ENCODE data around the gene MCF2L2.
"Not testable (repeated sequence)": the region's sequence is repeated elsewhere in the genome, so short reads cannot be mapped to it uniquely, and the experiment has no call there.

Gene MCF2L2

DNA sequence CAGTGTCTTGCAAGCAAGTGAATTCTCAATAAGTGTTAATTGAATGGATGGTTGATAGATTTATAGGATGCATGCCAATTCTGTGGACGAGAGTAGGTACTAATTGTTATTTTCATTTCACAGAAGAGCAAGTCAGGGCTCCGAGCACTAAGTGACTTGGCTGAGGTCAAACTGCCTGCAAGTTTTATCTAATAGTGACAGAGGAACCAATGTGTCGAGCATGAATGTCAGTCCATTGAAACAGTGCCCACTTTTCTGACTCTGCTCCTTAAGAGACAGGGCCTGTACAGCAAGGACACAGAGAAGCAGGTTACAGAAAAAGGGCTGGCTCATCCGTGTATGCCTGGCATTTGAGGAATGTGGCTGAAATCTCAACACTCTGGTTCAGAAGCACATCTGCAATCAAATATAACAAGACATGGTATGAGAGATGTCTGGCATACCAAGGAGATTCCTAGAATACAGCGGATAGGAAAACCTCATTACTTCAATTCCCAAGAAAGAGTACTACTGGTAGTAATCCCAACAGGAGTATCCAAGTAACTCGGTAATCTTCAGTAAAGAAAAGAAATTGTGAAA lies 181.3 kb downstream of the MCF2L2 start:
- no peak for DNase-seq (ENCODE audit: low read depth)
- TF ChIP-seq, protein P1, sequence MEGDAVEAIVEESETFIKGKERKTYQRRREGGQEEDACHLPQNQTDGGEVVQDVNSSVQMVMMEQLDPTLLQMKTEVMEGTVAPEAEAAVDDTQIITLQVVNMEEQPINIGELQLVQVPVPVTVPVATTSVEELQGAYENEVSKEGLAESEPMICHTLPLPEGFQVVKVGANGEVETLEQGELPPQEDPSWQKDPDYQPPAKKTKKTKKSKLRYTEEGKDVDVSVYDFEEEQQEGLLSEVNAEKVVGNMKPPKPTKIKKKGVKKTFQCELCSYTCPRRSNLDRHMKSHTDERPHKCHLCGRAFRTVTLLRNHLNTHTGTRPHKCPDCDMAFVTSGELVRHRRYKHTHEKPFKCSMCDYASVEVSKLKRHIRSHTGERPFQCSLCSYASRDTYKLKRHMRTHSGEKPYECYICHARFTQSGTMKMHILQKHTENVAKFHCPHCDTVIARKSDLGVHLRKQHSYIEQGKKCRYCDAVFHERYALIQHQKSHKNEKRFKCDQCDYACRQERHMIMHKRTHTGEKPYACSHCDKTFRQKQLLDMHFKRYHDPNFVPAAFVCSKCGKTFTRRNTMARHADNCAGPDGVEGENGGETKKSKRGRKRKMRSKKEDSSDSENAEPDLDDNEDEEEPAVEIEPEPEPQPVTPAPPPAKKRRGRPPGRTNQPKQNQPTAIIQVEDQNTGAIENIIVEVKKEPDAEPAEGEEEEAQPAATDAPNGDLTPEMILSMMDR (conservative IDR thresholded peaks at IDR 0.05; ENCODE audit: low read depth, low read length), result no peak
- H3K4me3 ChIP-seq (ENCODE audit: low read length), result no peak overlapping the region

DNA sequence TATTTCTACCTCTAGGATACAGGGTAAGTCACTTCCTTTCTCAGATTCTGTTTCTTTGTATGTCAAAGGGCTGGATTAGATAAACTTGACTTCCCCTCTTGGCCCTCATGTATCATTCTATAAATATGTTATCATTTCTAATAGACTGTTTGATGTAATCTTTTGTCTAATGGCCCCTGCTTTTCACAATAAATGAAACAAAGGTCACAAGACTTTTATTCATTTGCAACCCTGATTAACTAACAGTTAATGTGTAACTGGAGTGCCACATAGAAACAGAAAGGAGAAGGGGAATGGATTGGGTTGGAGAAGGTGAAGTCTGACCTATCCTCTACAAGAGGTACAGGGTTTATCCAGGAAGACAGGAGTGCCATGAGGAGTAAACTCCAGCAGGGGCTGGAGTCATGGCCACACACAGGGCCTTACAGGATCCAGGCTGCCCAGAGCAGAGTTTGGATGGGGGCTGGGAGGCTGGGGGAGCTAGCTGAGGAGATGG lies 183.4 kb downstream of the MCF2L2 start:
- TF ChIP-seq, protein P1 (conservative IDR thresholded peaks at IDR 0.05; ENCODE audit: low read depth, low read length), result no peak
- H3K4me3 ChIP-seq (ENCODE audit: low read length), result no peak overlapping the region
- DNase-seq (ENCODE audit: low read depth), result no peak

DNA sequence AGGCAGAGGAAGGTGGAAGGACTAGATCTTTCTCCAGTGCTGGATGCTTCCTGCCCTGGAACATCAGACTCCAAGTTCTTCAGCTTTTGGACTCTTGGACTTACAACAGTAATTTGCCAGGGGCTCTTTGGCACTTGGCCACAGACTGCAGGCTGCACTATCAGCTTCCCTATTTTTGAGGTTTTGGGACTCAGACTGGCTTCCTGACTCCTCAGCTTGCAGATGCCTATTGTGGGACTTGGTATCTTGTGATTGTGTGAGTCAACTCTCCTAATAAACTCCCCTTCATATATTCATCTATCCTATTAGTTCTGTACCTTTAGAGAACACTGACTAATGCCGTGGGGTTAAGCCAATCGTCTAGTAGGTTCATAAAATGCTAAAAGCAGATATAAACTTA lies 184.2 kb downstream of the MCF2L2 start:
- no peak for DNase-seq (ENCODE audit: low read depth)
- TF ChIP-seq, protein P1 (conservative IDR thresholded peaks at IDR 0.05; ENCODE audit: low read depth, low read length), result no peak
- H3K4me3 ChIP-seq (ENCODE audit: low read length), result no peak overlapping the region

GRCh38 chr3:183242431-183242830 lies 186.0 kb downstream of the MCF2L2 start:
- no peak for DNase-seq (ENCODE audit: low read depth)
- TF ChIP-seq, protein P1 (conservative IDR thresholded peaks at IDR 0.05; ENCODE audit: low read depth, low read length), result no peak

GRCh38 chr3:183239046-183239445 lies 189.4 kb downstream of the MCF2L2 start:
- no peak overlapping the region for H3K4me3 ChIP-seq (ENCODE audit: low read length)
- DNase-seq (ENCODE audit: low read depth), result no peak
- TF ChIP-seq, protein P1 (conservative IDR thresholded peaks at IDR 0.05; ENCODE audit: low read depth, low read length), result no peak

More at GRCh38 chr3:183242431-183242830, 186.0 kb downstream of the MCF2L2 start:
- no peak overlapping the region for H3K4me3 ChIP-seq (ENCODE audit: low read length)

- TF ChIP-seq, protein P1 (conservative IDR thresholded peaks at IDR 0.05; ENCODE audit: low read depth, low read length), result no peak
- H3K4me3 ChIP-seq (ENCODE audit: low read length), result no peak overlapping the region
- no peak for DNase-seq (ENCODE audit: low read depth)
These were observed 194.5 kb downstream of the MCF2L2 start for GRCh38 chr3:183233966-183234365.

GRCh38 chr3:183230826-183231225 lies 197.6 kb downstream of the MCF2L2 start:
- TF ChIP-seq, protein P1 (conservative IDR thresholded peaks at IDR 0.05; ENCODE audit: low read depth, low read length), result no peak
- no peak for DNase-seq (ENCODE audit: low read depth)

GRCh38 chr3:183230251-183230650 lies 198.2 kb downstream of the MCF2L2 start:
- H3K4me3 ChIP-seq (ENCODE audit: low read length); DNase-seq (ENCODE audit: low read depth): not testable (repeated sequence)

More at GRCh38 chr3:183230826-183231225, 197.6 kb downstream of the MCF2L2 start:
- no peak overlapping the region for H3K4me3 ChIP-seq (ENCODE audit: low read length)
